Measurements from ENCODE around the gene ERRFI1. TPM values are rescaled to one million over a fixed set of nuclear protein-coding genes. Genes with fewer than 3 reads are reported as not detected.
A peak's percentile ranks its signal among the peaks of the same experiment; 100 is the strongest.

ERRFI1 gene
- total RNA-seq, 8 experiments from 2014 or later, result 7.2 to 63.4 (median 41.7) TPM

GRCh38 chr1:8023287-8023994, 2.7 kb downstream of the ERRFI1 start:
- in situ Hi-C loops (cut with MboI; ENCODE audit: low pct_unique_long_range_greater_than_20kb in 2 of 9, low sequenced_read_pairs in 9 of 9, unreplicated experiment in 9 of 9), result loop anchor here in 2 of 9 experiments (25.0 kb wide), 1 partner anchor 289 kb away; the partner anchor contains the start of gene SLC45A1 (in 2 of the 2)
- WGBS, 10 experiments, result 77 to 95% (median 87%) methylated on average over 3 to 9 of the region's 10 CpGs
- H3K27ac ChIP-seq, result no peak overlapping the region
- peak overlapping the region in 1 of 5 donors; percentile 1 for H3K4me3 ChIP-seq
- ATAC-seq (replicated peaks in 6 of 8), result no peak
- peaks cover 49 to 58% of the 10 kb centered on the region in 2 donors for H3K4me1 ChIP-seq (replicated peaks in 1 of 2)

DNA sequence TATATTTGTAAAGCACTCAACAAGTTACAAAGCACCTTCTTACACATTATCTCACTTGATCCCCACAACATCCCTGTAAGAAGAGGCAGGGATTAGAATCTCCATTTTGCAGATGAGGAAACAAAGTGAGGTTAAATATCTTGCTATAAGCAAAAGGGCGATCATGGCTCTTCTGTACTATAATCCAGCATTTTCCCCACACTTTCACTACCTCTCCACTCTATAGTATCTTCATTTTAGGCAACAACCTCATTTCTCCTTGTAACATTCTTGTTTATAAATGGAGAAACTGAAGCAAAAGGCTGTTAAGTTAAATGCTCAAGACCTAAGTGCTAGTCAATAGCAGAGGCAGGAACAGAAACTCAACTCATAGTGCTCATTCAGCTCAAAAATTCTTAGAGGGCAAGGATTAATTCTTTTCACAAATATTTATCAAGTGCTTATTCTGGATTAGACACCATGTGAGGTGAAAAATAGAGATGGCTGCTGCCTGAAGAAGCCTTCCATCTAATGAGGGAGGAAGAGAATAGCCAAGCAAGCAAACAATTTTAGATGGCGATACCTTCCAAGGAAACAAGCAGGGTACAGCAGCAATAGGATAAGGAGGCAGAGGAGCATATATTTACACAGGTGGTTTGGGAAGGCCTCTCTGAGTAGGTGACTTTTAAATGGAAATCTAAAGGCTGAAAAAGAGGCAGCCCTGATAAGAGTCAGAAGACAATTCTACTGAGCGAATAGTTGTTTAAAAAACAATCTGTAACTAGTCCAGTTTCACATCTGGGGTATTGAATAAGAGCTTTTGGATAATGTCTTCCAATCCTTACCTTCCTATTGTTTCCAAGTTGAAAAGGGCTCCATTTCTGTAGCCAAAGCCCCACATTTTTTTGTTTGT, 3.5 kb downstream of the ERRFI1 start:
- 60 to 100% (median 89%) methylated on average over 1 to 3 of the region's 3 CpGs for WGBS, 10 experiments
- in situ Hi-C loops (cut with MboI; ENCODE audit: low pct_unique_long_range_greater_than_20kb in 2 of 9, low sequenced_read_pairs in 9 of 9, unreplicated experiment in 9 of 9), result loop anchor here in 2 of 9 experiments (25.0 kb wide), 1 partner anchor 290 kb away; the partner anchor contains the start of gene SLC45A1 (in 2 of the 2)
- Histone ChIP-seq H3K4me1 (replicated peaks in 1 of 2) (peaks cover 45 to 58% of the 10 kb centered on the region in 2 donors), H3K4me3 (no peak overlapping the region), H3K27ac (no peak overlapping the region)
- no peak for ATAC-seq (replicated peaks in 6 of 8)

- no peak for ATAC-seq (replicated peaks in 6 of 8)
- in situ Hi-C loops (cut with MboI; ENCODE audit: low pct_unique_long_range_greater_than_20kb in 2 of 9, low sequenced_read_pairs in 9 of 9, unreplicated experiment in 9 of 9), result loop anchor here in 2 of 9 experiments (25.0 kb wide), 1 partner anchor 291 kb away; the partner anchor contains the start of gene SLC45A1 (in 2 of the 2)
- H3K27ac ChIP-seq, result no peak overlapping the region
- no peak overlapping the region for H3K4me3 ChIP-seq
- H3K4me1 ChIP-seq (replicated peaks in 1 of 2), result peaks cover 44 to 62% of the 10 kb centered on the region in 2 donors
- 81 to 100% (median 94%) methylated on average over 2 to 6 of the region's 6 CpGs; no CpG with 5 or more reads in 2 of the 10 experiments for WGBS, 10 experiments
These were observed 4.3 kb downstream of the ERRFI1 start for GRCh38 chr1:8021676-8022266.

- Histone ChIP-seq H3K4me1 (replicated peaks in 1 of 2) (peaks cover 60 to 79% of the 10 kb centered on the region in 2 donors), H3K4me3 (no peak overlapping the region), H3K27ac (no peak overlapping the region)
- in situ Hi-C loops (cut with MboI; ENCODE audit: low pct_unique_long_range_greater_than_20kb in 2 of 9, low sequenced_read_pairs in 9 of 9, unreplicated experiment in 9 of 9), result loop anchor here in 2 of 9 experiments (25.0 kb wide), 1 partner anchor 292 kb away; the partner anchor contains the start of gene SLC45A1 (in 2 of the 2)
- peak in 7 of 8 experiments; percentile 8 to 35 (median 14) for ATAC-seq (replicated peaks in 6 of 8)
These were observed 6.1 kb downstream of the ERRFI1 start for GRCh38 chr1:8020032-8020431.

GRCh38 chr1:8019229-8019620, 6.9 kb downstream of the ERRFI1 start:
- Histone ChIP-seq H3K27ac (peak overlapping the region in 1 of 2 donors; percentile 15), H3K4me3 (no peak overlapping the region), H3K4me1 (replicated peaks in 1 of 2) (peaks cover 58 to 71% of the 10 kb centered on the region in 2 donors)
- ATAC-seq (replicated peaks in 6 of 8), result peak in 4 of 8 experiments; percentile 20 to 32 (median 25)
- in situ Hi-C loops (cut with MboI; ENCODE audit: low pct_unique_long_range_greater_than_20kb in 2 of 9, low sequenced_read_pairs in 9 of 9, unreplicated experiment in 9 of 9), result loop anchor here in 5 of 9 experiments (10.0 to 25.0 kb wide), 2 partner anchors 293 to 296 kb away; partner anchors contain the start of gene SLC45A1 (in 5 of the 5)
- 33 to 100% (median 82%) methylated on average over 1 to 5 of the region's 5 CpGs; no CpG with 5 or more reads in 1 of the 10 experiments for WGBS, 10 experiments

DNA sequence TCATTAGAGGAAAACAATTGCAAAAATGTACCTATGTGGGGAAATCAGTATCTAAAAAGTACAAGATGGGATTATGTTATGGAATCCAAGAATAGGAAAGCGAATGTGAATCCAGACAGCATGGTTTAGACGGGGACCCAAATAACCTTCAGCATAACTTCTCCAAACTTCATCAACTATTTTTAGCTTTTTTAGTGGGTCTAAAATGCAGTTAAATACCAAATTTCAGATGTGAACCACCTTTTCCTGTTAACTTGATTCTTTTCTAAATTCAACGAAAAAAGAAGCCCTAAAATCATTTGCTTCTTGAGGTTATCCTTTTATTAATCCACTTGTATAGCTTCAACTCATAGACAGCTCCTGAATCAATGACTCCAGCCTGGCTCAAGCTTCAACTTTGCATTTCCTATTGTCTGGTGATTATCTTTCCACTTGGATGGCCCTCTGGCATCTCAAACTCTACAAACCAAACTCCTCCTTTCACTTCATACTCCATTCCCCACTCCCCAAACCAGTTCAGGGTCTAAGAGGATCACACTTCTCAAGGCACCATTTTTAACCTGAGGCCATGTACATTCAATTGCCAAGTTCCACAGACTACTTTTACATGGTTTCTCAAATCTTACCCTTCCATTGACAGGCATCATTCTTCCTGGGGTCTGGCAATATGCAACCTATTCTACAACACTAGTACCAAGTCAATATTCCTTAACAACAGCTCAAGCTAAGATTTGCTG, 7.4 kb downstream of the ERRFI1 start:
- H3K4me1 ChIP-seq (replicated peaks in 1 of 2), result peaks cover 54 to 65% of the 10 kb centered on the region in 2 donors

GRCh38 chr1:8017495-8018197, 8.5 kb downstream of the ERRFI1 start:
- Histone ChIP-seq H3K27ac (peak overlapping the region in 1 of 2 donors; percentile 10), H3K4me1 (replicated peaks in 1 of 2) (peaks cover 50 to 61% of the 10 kb centered on the region in 2 donors), H3K4me3 (no peak overlapping the region)
- 5 to 100% (median 17%) methylated on average over 1 to 5 of the region's 5 CpGs; no CpG with 5 or more reads in 1 of the 10 experiments for WGBS, 10 experiments
- ATAC-seq (replicated peaks in 6 of 8), result peak in 7 of 8 experiments; percentile 3 to 60 (median 43)
- in situ Hi-C loops (cut with MboI; ENCODE audit: low pct_unique_long_range_greater_than_20kb in 2 of 9, low sequenced_read_pairs in 9 of 9, unreplicated experiment in 9 of 9), result loop anchor here in 5 of 9 experiments (10.0 to 25.0 kb wide), 2 partner anchors 295 to 297 kb away; partner anchors contain the start of gene SLC45A1 (in 5 of the 5)

More for the DNA sequence above, 7.4 kb downstream of the ERRFI1 start:
- peak in 4 of 8 experiments; percentile 20 to 52 (median 44) for ATAC-seq (replicated peaks in 6 of 8)
- in situ Hi-C loops (cut with MboI; ENCODE audit: low pct_unique_long_range_greater_than_20kb in 2 of 9, low sequenced_read_pairs in 9 of 9, unreplicated experiment in 9 of 9), result loop anchor here in 5 of 9 experiments (10.0 to 25.0 kb wide), 2 partner anchors 294 to 296 kb away; partner anchors contain the start of gene SLC45A1 (in 5 of the 5)
- Histone ChIP-seq H3K4me3 (no peak overlapping the region), H3K27ac (peak overlapping the region in 1 of 2 donors; percentile 26)
- 8 to 100% (median 57%) methylated on average over 1 to 3 of the region's 3 CpGs; no CpG with 5 or more reads in 1 of the 10 experiments for WGBS, 10 experiments

DNA sequence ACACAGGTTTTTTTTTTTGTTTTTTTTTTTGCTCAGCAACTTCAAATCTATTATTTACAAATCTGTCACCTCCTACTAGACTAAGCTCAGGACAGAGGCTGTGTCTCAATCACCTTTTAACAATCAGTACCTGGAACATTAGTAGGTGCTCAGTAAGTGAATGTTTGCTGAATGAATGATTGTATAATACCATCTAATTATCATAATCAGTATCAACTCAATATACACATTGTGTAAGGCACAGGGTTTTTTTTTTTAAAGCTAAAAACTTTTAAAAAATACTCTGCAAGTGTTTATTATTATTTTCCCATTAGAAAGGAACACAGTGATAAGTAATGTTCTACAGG, 9.2 kb downstream of the ERRFI1 start:
- in situ Hi-C loops (cut with MboI; ENCODE audit: low pct_unique_long_range_greater_than_20kb in 2 of 9, low sequenced_read_pairs in 9 of 9, unreplicated experiment in 9 of 9), result loop anchor here in 5 of 9 experiments (10.0 to 25.0 kb wide), 2 partner anchors 295 to 298 kb away; partner anchors contain the start of gene SLC45A1 (in 5 of the 5)
- ATAC-seq (replicated peaks in 6 of 8), result no peak
- peaks cover 50 to 61% of the 10 kb centered on the region in 2 donors for H3K4me1 ChIP-seq (replicated peaks in 1 of 2)
- H3K4me3 ChIP-seq, result no peak overlapping the region
- no peak overlapping the region for H3K27ac ChIP-seq

GRCh38 chr1:8016210-8016894, 9.8 kb downstream of the ERRFI1 start:
- H3K27ac ChIP-seq, result no peak overlapping the region
- peaks cover 50 to 61% of the 10 kb centered on the region in 2 donors for H3K4me1 ChIP-seq (replicated peaks in 1 of 2)
- peak in 2 of 8 experiments; percentile 8 to 49 for ATAC-seq (replicated peaks in 6 of 8)
- no peak overlapping the region for H3K4me3 ChIP-seq
- in situ Hi-C loops (cut with MboI; ENCODE audit: low pct_unique_long_range_greater_than_20kb in 2 of 9, low sequenced_read_pairs in 9 of 9, unreplicated experiment in 9 of 9), result loop anchor here in 5 of 9 experiments (10.0 to 25.0 kb wide), 2 partner anchors 296 to 298 kb away; partner anchors contain the start of gene SLC45A1 (in 5 of the 5)
- WGBS, 10 experiments, result 43 to 100% (median 59%) methylated on average over 2 to 4 of the region's 4 CpGs

GRCh38 chr1:8015809-8016165, 10.3 kb downstream of the ERRFI1 start:
- ATAC-seq (replicated peaks in 6 of 8), result peak in 3 of 8 experiments; percentile 28 to 49 (median 32)

More at GRCh38 chr1:8015809-8016165, 10.3 kb downstream of the ERRFI1 start:
- in situ Hi-C loops (cut with MboI; ENCODE audit: low pct_unique_long_range_greater_than_20kb in 2 of 9, low sequenced_read_pairs in 9 of 9, unreplicated experiment in 9 of 9), result loop anchor here in 5 of 9 experiments (10.0 to 25.0 kb wide), 2 partner anchors 297 to 299 kb away; partner anchors contain the start of gene SLC45A1 (in 5 of the 5)
- Histone ChIP-seq H3K4me3 (no peak overlapping the region), H3K27ac (no peak overlapping the region), H3K4me1 (replicated peaks in 1 of 2) (peaks cover 48 to 57% of the 10 kb centered on the region in 2 donors)
- 13 to 76% (median 55%) methylated on average over 1 to 2 of the region's 2 CpGs for WGBS, 10 experiments
